Large intestine (tissue), 3 donors: ENCODE measurements around the gene COG4. TPM values are rescaled to one million over a fixed set of nuclear protein-coding genes. Genes with fewer than 3 reads are reported as not detected.

Experiments
- DNase-seq, 2 donors: peaks; one replicate each; pipeline versions ENCODE4 v3.0.0 to v3.0.0-alpha.2; 2013
- H3K27ac ChIP-seq: one replicate; pipeline ENCODE4 v1.5.1; 2013; ENCODE audit warnings: low read length
- H3K27me3 ChIP-seq: 2 replicates; pipeline ENCODE4 v1.6.1; 2013; ENCODE audit warnings: low read length; ENCODE audit not compliant: control insufficient read depth, insufficient read depth
- H3K36me3 ChIP-seq: 2 replicates; pipeline ENCODE4 v1.6.1; 2013; ENCODE audit warnings: low read length; ENCODE audit not compliant: control insufficient read depth, insufficient read depth
- H3K4me1 ChIP-seq: one replicate; pipeline ENCODE4 v1.6.1; 2013; ENCODE audit warnings: low read length; ENCODE audit not compliant: control insufficient read depth, insufficient read depth
- H3K4me3 ChIP-seq: one replicate; pipeline ENCODE4 v1.5.1; 2013; ENCODE audit warnings: low read length
- H3K9me3 ChIP-seq: one replicate; pipeline ENCODE4 v1.6.1; 2013; ENCODE audit warnings: mild to moderate bottlenecking, low read depth, low read length, moderate library complexity; ENCODE audit not compliant: control insufficient read depth
- WGBS: methylation state at CpG from one replicate; pipeline ENCODE4 v1.1.5; 2013; ENCODE audit warnings: low lambda C conversion rate; ENCODE audit not compliant: insufficient coverage; 5-methylcytosine and 5-hydroxymethylcytosine counted together
- polyA plus RNA-seq: library from polyadenylated mRNA; unstranded; fragments of 120-200 nt; gene quantifications from one replicate; pipeline ENCODE4 v1.2.1, GENCODE V29; 2013

The COG4 gene
- polyA plus RNA-seq, 1 donor, result 59.6 TPM

- H3K4me1 ChIP-seq, result peaks cover 24% of the 10 kb centered on the region
- WGBS, result no CpG with 5 or more reads among the region's 7 CpGs
Measured at GRCh38 chr16:70442344-70442743, 81.0 kb downstream of the COG4 start.

DNA sequence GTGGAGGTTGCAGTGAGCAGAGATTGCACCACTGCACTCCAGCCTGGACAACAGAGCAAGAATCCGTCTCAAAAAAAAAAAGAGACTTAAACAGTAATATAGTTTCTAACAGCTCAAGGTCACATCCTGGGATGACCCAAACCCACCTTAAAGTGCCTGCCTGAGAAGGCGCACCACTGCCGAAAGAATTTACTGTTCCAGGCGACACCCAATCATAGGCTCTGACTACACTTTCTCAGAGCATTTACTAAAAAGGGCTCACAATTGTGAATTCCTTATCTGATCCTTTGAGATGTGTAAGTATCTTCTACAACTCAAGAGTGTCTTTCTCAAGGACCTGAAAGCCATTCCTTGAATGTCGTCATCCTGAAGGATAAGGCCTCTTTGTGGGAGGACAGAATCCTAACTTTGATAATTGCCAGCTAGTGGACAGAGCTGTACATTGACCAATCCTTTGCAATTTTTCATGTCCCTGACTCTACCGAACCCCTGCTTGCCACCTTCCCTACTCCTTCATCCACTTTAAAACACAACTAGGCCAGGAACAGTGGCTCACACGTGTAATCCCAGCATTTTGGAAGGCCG lies 81.9 kb downstream of the COG4 start:
- no peaks in the 10 kb centered on the region for H3K9me3 ChIP-seq
- no peak overlapping the region for H3K4me3 ChIP-seq
- H3K36me3 ChIP-seq, result no peaks in the 10 kb centered on the region
- H3K27ac ChIP-seq, result no peak overlapping the region
- WGBS, result 100% methylated on average over 1 of the region's 8 CpGs
- H3K4me1 ChIP-seq, result peaks cover 29% of the 10 kb centered on the region
- H3K27me3 ChIP-seq, result no peaks in the 10 kb centered on the region
- DNase-seq, result no peak

More at GRCh38 chr16:70442344-70442743, 81.0 kb downstream of the COG4 start:
- DNase-seq, result no peak
- H3K36me3 ChIP-seq, result no peaks in the 10 kb centered on the region
- no peaks in the 10 kb centered on the region for H3K9me3 ChIP-seq
- no peak overlapping the region for H3K27ac ChIP-seq
- no peak overlapping the region for H3K4me3 ChIP-seq
- H3K27me3 ChIP-seq, result no peaks in the 10 kb centered on the region

DNA sequence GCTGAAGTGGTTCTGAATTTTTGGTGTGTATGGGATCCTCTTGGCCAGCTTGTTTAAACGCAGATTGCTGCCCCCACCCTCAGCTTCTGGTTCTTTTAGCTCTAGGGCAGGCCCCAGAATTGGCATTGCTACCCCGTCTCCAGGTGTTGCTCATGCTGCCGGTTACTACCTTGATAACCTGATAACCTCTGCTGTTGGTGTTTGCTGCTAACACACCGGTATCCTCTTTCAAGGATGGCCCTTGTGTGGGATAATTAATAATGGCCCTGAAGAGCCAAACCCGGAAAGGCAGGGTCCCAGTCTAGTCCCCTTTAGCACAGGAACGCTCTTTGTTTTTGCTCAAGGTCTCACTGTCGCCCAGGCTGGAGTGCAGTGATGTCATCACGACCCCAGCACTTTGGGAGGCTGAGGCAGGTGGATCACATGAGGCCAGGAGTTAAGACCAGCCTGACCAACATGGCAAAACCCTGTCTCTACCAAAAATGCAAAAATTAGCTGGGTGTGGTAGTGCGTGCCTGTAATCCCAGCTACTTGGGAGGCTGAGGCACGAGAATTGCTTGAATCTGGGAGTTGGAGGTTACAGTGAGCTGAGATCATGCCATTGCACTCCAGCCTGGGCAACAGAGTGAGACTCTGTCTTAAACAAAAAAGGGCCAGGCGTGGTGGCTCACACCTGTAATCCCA lies 83.2 kb downstream of the COG4 start:
- no CpG with 5 or more reads among the region's 11 CpGs for WGBS
- Histone ChIP-seq H3K4me1 (peaks cover 26% of the 10 kb centered on the region), H3K4me3 (peak overlapping the region; percentile 84), H3K36me3 (peaks cover under 1% of the 10 kb centered on the region), H3K27ac (no peak overlapping the region), H3K27me3 (no peaks in the 10 kb centered on the region), H3K9me3 (no peaks in the 10 kb centered on the region)
- DNase-seq, result no peak

GRCh38 chr16:70438969-70439862 lies 84.1 kb downstream of the COG4 start, which contains the start of gene ST3GAL2:
ST3GAL2 (minus strand) TSS chr16:70439100; CDS start chr16:70398530, 40,570 bp downstream.
- H3K4me1 ChIP-seq, result peaks cover 26% of the 10 kb centered on the region
- peak within 1 kb of the TSS; percentile 84 for H3K4me3 ChIP-seq
- no CpG with 5 or more reads among the region's 86 CpGs for WGBS
- H3K9me3 ChIP-seq, result no peaks in the 10 kb centered on the region
- peak within 1 kb of the TSS; percentile 73 for H3K27ac ChIP-seq
- no peaks in the 10 kb centered on the region for H3K27me3 ChIP-seq
- H3K36me3 ChIP-seq, result peaks cover 9% of the 10 kb centered on the region
- DNase-seq, result peak; percentile 95

DNA sequence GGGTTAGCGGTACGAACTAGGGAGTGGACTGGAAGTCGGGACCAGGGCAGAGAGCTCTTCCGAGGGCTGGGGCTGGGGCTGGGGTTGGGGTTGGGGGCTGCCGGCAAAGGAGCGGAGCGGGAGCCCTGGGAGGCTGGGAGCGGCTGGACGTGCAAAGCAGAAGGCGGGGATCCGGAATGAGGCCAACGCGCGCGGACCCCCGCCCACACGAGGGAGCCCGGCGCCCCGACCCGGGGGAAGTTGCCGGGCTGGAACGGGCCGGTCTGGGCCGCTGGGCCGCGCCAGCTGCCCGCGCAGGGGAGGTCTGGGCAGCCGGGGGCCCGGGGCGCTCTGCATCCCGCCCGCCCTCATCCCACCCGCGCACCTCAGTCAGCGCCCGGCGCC lies 84.8 kb downstream of the COG4 start:
- peak overlapping the region; percentile 73 for H3K27ac ChIP-seq
- H3K27me3 ChIP-seq, result no peaks in the 10 kb centered on the region
- peaks cover 26% of the 10 kb centered on the region for H3K4me1 ChIP-seq
- H3K36me3 ChIP-seq, result peaks cover 12% of the 10 kb centered on the region
- H3K4me3 ChIP-seq, result peak overlapping the region; percentile 83
- no peak for DNase-seq
- no CpG with 5 or more reads among the region's 39 CpGs for WGBS
- H3K9me3 ChIP-seq, result no peaks in the 10 kb centered on the region

GRCh38 chr16:70437582-70438557 lies 85.5 kb downstream of the COG4 start:
- no CpG with 5 or more reads among the region's 22 CpGs for WGBS
- H3K27me3 ChIP-seq, result no peaks in the 10 kb centered on the region
- DNase-seq, result peak in 1 of 2 donors; percentile 45
- peak overlapping the region; percentile 83 for H3K4me3 ChIP-seq
- H3K36me3 ChIP-seq, result peaks cover 12% of the 10 kb centered on the region
- peak overlapping the region; percentile 73 for H3K27ac ChIP-seq
- H3K4me1 ChIP-seq, result peaks cover 31% of the 10 kb centered on the region
- H3K9me3 ChIP-seq, result no peaks in the 10 kb centered on the region

DNA sequence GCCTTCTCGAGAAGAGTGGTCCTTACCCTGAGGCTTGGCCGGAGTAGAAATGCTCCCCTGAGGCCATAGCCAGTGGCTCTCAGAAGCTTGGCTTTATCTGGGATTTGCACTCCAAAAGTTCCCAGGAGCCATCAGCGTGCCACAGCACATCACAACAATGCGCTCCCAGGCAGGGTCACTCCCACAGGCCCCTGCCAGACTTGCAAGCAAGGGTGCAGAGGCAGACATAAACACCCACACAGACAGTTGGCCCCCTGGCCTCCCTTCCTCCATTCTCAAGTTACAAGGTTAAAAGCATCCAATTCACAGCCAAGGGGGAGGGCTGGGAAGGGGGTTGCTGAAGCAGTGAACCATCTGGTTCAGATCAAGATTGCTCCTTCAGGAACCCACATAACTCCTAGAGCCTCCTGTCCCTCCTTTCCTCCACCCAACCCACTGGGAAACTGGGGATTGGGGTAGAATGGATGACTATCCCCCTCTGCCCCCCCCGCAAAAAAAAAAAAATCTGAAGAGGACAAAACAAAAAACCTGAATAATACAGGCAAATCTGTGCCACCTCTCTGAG lies 86.3 kb downstream of the COG4 start:
- Histone ChIP-seq H3K27ac (peak overlapping the region; percentile 73), H3K27me3 (no peaks in the 10 kb centered on the region), H3K9me3 (no peaks in the 10 kb centered on the region), H3K4me3 (peak overlapping the region; percentile 83), H3K4me1 (peaks cover 39% of the 10 kb centered on the region), H3K36me3 (peaks cover 12% of the 10 kb centered on the region)
- WGBS, result no CpG with 5 or more reads among the region's 5 CpGs
- DNase-seq, result peak in 1 of 2 donors; percentile 54

- peaks cover 12% of the 10 kb centered on the region for H3K36me3 ChIP-seq
- H3K4me1 ChIP-seq, result peaks cover 60% of the 10 kb centered on the region
- H3K27me3 ChIP-seq, result no peaks in the 10 kb centered on the region
- H3K4me3 ChIP-seq, result no peak overlapping the region
- no peak for DNase-seq
- H3K9me3 ChIP-seq, result no peaks in the 10 kb centered on the region
- H3K27ac ChIP-seq, result no peak overlapping the region
- no CpG with 5 or more reads among the region's 6 CpGs for WGBS
Measured at GRCh38 chr16:70434484-70435260, 88.7 kb downstream of the COG4 start.
